Measurements from ENCODE around the gene SUN1. TPM values are rescaled to one million over a fixed set of nuclear protein-coding genes. Genes with fewer than 3 reads are reported as not detected.

Gene SUN1
- total RNA-seq, 4 donors from 2014 or later, result 78.0 to 113 (median 105) TPM

- H3K4me1 ChIP-seq, result peaks cover 0 to 3% (median 3%) of the 10 kb centered on the region in 3 donors
- H3K27ac ChIP-seq, result no peak overlapping the region
- H3K4me3 ChIP-seq, result no peak overlapping the region
- H3K36me3 ChIP-seq, result peaks cover 60 to 93% (median 63%) of the 10 kb centered on the region in 3 donors
- no peak for TF ChIP-seq POLR2A (IDR thresholded peaks at IDR 0.05)
- no peak for TF ChIP-seq CTCF (IDR thresholded peaks at IDR 0.05)
- 96 to 100% methylated on average over 3 to 9 of the region's 20 CpGs for WGBS, 2 donors
- no peaks in the 10 kb centered on the region for H3K9me3 ChIP-seq
- H3K27me3 ChIP-seq, result no peaks in the 10 kb centered on the region
- intact Hi-C loops (cut with DNase I), result no loop called here
- DNase-seq, result no peak
Measured at GRCh38 chr7:891805-892204, 59.5 kb downstream of the SUN1 start.

GRCh38 chr7:892648-893593 is 60.6 kb downstream of the SUN1 start:
- H3K9me3 ChIP-seq, result no peaks in the 10 kb centered on the region
- H3K27ac ChIP-seq, result no peak overlapping the region
- H3K36me3 ChIP-seq, result peaks cover 51 to 93% (median 58%) of the 10 kb centered on the region in 3 donors
- TF ChIP-seq CTCF (IDR thresholded peaks at IDR 0.05) (no peak), POLR2A (IDR thresholded peaks at IDR 0.05) (no peak)
- no peak overlapping the region for H3K4me3 ChIP-seq
- no peaks in the 10 kb centered on the region for H3K27me3 ChIP-seq
- intact Hi-C loops (cut with DNase I), result no loop called here
- DNase-seq, result no peak
- 90 to 94% methylated on average over 25 to 47 of the region's 48 CpGs for WGBS, 2 donors
- peaks cover 0 to 8% (median 3%) of the 10 kb centered on the region in 3 donors for H3K4me1 ChIP-seq

- Histone ChIP-seq H3K4me3 (no peak overlapping the region), H3K36me3 (peaks cover 46 to 93% (median 51%) of the 10 kb centered on the region in 3 donors), H3K27me3 (no peaks in the 10 kb centered on the region), H3K9me3 (no peaks in the 10 kb centered on the region), H3K4me1 (peaks cover 0 to 15% (median 4%) of the 10 kb centered on the region in 3 donors), H3K27ac (no peak overlapping the region)
- intact Hi-C loops (cut with DNase I), result no loop called here
- DNase-seq, result no peak
- 91 to 94% methylated on average over 8 to 10 of the region's 19 CpGs for WGBS, 2 donors
- TF ChIP-seq CTCF (IDR thresholded peaks at IDR 0.05), result no peak
Measured at GRCh38 chr7:893686-894085, 61.4 kb downstream of the SUN1 start.

- WGBS, 2 donors, result 87 to 93% methylated on average over 11 to 15 of the region's 40 CpGs
- Histone ChIP-seq H3K4me3 (no peak overlapping the region), H3K27ac (no peak overlapping the region), H3K36me3 (peaks cover 43 to 93% (median 48%) of the 10 kb centered on the region in 3 donors), H3K9me3 (no peaks in the 10 kb centered on the region), H3K4me1 (peaks cover 0 to 17% (median 4%) of the 10 kb centered on the region in 3 donors), H3K27me3 (no peaks in the 10 kb centered on the region)
- TF ChIP-seq CTCF (IDR thresholded peaks at IDR 0.05) (no peak), POLR2A (IDR thresholded peaks at IDR 0.05) (no peak)
- intact Hi-C loops (cut with DNase I), result no loop called here
- no peak for DNase-seq
Measured at GRCh38 chr7:894164-894867, 62.0 kb downstream of the SUN1 start.
